Left ventricle myocardium inferior (tissue), 1 donor: ENCODE measurements around the gene ABCA3. TPM values are rescaled to one million over a fixed set of nuclear protein-coding genes. Genes with fewer than 3 reads are reported as not detected.

Experiments
- DNase-seq: peaks from one replicate; pipeline ENCODE4 v3.0.0-alpha.2; 2020
- H3K27ac ChIP-seq: fragments of 200-600 bp; replicated peaks from 2 replicates; pipeline ENCODE4 v1.8.0; 2021
- H3K27me3 ChIP-seq: fragments of 200-600 bp; 2 replicates; pipeline ENCODE4 v1.8.0; 2021; ENCODE audit warnings: low read depth
- H3K36me3 ChIP-seq: fragments of 200-600 bp; 2 replicates; pipeline ENCODE4 v1.8.0; 2021
- H3K4me1 ChIP-seq: fragments of 200-600 bp; 2 replicates; pipeline ENCODE4 v1.8.0; 2021
- H3K4me3 ChIP-seq: fragments of 200-600 bp; 2 replicates; pipeline ENCODE4 v1.8.0; 2021; ENCODE audit warnings: mild to moderate bottlenecking, moderate library complexity
- H3K9me3 ChIP-seq: fragments of 200-600 bp; replicated peaks from 2 replicates; pipeline ENCODE4 v1.8.0; 2021
- intact Hi-C: fragments of 100-400 bp; cut with micrococcal nuclease; formaldehyde crosslinking; loops from one replicate; pipeline ENCODE4 v1.11.0; 2022
- total RNA-seq: library from RNA; stranded (reverse); fragmentation: NEBNext Ultra II Directional; extraction: Animal tissue kit (Norgen Biotek cat#: 25700); gene quantifications from one replicate; pipeline ENCODE4 v1.2.1, GENCODE V29; 2021
- TF ChIP-seq, protein P1 (sequence below): fragments of 200-600 bp; IDR thresholded peaks from 2 replicates; pipeline ENCODE4 v1.8.0; 2021; ENCODE audit warnings: antibody characterized with exemption, mild to moderate bottlenecking, borderline replicate concordance
- donor health status: DM: no; HTN: yes; CAD: no; lungs with severe emphysema.

The ABCA3 gene
- total RNA-seq, 1 donor from 2014 or later: 6.9 TPM

DNA sequence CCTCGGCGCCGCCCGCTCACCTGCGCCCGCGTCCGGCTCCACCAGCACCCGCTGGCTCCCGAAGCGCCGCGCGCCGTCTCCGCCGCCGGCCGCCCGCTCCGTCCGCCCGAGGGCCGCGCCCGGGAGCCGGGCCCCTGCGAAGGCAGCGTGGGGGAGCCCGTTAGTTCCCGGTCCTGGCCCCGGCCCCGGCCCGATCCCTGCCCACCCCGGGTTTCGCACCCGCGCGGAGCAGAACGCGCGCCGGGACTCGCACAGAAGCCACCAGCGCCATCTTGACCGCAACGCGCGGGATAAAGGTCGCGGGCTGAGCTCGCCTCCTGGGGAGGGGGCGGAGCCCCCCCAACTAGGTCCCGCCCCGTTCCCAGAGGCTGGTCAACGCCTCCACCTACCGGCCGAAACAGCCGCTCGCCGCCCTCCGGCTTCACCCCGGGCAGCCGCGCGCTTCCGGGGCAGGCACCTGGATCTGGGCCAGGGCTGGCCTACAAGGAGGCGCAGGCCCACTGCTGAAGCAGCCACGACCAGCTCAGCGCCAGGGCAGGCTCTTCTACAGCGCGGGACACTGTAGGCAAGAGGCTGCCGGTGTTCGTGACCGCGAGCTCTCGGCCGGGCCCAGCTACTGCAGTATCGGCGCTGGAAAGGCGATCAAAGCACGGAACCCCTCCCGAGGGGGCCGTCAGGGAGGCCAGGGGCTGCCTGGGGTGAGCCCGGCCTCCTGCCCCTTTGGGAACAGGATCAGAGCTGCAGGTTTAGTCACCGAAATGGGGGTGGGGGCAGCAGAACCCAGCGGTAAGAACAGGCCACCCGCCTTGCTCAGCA is 89.0 kb downstream of the ABCA3 start, which contains the start of gene ECI1:
ECI1 (minus strand) TSS at position 292 of the 816 bp plus-strand sequence; CDS start at position 271, 21 bp downstream.
- peaks cover 54% of the 10 kb centered on the region for H3K36me3 ChIP-seq
- H3K4me1 ChIP-seq: peaks cover 37% of the 10 kb centered on the region
- H3K4me3 ChIP-seq: peak within 1 kb of the TSS; percentile 85
- H3K27ac ChIP-seq: peak within 1 kb of the TSS; percentile 98
- no peaks in the 10 kb centered on the region for H3K27me3 ChIP-seq
- H3K9me3 ChIP-seq: no peaks in the 10 kb centered on the region
- intact Hi-C loops: no loop called here
- DNase-seq: peak; percentile 97
- TF ChIP-seq, protein P1, sequence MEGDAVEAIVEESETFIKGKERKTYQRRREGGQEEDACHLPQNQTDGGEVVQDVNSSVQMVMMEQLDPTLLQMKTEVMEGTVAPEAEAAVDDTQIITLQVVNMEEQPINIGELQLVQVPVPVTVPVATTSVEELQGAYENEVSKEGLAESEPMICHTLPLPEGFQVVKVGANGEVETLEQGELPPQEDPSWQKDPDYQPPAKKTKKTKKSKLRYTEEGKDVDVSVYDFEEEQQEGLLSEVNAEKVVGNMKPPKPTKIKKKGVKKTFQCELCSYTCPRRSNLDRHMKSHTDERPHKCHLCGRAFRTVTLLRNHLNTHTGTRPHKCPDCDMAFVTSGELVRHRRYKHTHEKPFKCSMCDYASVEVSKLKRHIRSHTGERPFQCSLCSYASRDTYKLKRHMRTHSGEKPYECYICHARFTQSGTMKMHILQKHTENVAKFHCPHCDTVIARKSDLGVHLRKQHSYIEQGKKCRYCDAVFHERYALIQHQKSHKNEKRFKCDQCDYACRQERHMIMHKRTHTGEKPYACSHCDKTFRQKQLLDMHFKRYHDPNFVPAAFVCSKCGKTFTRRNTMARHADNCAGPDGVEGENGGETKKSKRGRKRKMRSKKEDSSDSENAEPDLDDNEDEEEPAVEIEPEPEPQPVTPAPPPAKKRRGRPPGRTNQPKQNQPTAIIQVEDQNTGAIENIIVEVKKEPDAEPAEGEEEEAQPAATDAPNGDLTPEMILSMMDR: peak; percentile 83

DNA sequence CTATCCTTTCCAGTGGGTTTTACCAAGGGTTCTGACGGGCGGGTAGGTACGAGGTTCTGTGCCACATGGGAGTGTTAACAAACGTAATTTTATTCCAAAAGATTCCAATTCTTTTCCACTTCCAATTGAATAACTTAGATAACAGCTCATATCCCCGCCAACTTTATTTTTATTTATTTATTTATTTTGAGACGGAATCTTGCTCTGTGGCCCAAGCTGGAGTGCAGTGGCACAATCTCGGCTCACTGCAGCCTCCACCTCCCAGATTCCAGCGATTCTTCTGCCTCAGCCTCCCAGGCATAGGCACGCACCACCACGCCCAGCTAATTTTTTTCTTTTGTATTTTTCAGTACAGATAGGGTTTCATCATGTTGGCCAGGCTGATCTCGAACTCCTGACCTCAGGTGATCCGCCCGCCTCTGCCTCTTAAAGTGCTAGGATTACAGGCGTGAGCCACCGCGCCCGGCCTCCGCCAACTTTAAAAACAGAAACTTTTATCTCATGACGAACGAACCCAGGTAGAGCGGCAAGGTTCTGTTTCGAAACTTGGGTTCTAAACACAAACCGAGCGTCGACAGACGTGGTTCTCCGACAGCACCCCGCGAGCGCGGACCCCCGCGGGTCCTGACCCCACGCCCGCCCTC is 89.8 kb downstream of the ABCA3 start:
- H3K9me3 ChIP-seq: no peaks in the 10 kb centered on the region
- intact Hi-C loops: no loop called here
- peak overlapping the region; percentile 98 for H3K27ac ChIP-seq
- peaks cover 54% of the 10 kb centered on the region for H3K36me3 ChIP-seq
- peak overlapping the region; percentile 85 for H3K4me3 ChIP-seq
- peaks cover 37% of the 10 kb centered on the region for H3K4me1 ChIP-seq
- no peaks in the 10 kb centered on the region for H3K27me3 ChIP-seq
- no peak for DNase-seq
- TF ChIP-seq, protein P1: no peak

DNA sequence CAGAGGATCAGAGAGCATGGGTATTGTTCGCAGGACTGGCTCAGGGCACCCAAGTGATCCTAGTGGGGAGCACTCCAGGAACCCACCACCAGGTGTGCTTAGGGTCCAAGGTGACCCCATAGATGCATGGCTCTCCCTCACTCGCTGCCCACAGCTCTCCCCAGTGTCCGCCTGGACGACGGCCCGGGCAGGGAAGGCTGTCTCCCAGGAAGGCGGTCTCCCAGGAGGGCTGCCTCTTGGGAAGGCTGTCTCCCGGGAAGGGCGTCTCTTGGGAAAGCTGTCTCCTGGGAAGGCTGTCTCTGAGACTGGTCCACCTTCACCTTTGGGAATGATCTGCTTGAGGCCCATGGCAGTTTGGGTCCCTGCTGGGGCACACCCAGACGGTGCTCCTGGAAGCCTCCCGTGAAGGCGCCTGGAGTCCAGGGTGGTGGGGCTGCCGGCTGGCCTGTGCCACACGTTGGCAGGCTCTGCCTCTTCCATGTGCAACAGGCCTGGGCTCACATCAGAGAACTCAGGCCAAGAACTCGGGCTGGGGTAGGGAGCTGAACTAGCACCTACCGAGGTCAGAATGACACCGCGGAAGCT is 94.1 kb downstream of the ABCA3 start:
- Histone ChIP-seq H3K27ac (no peak overlapping the region), H3K4me3 (no peak overlapping the region), H3K36me3 (peaks cover 68% of the 10 kb centered on the region), H3K27me3 (no peaks in the 10 kb centered on the region), H3K4me1 (peaks cover 28% of the 10 kb centered on the region), H3K9me3 (no peaks in the 10 kb centered on the region)
- TF ChIP-seq, protein P1: no peak
- DNase-seq: no peak
- intact Hi-C loops: loop anchor here (10.0 kb wide), 1 partner anchor 172 kb away; no protein-coding TSS in a partner anchor

DNA sequence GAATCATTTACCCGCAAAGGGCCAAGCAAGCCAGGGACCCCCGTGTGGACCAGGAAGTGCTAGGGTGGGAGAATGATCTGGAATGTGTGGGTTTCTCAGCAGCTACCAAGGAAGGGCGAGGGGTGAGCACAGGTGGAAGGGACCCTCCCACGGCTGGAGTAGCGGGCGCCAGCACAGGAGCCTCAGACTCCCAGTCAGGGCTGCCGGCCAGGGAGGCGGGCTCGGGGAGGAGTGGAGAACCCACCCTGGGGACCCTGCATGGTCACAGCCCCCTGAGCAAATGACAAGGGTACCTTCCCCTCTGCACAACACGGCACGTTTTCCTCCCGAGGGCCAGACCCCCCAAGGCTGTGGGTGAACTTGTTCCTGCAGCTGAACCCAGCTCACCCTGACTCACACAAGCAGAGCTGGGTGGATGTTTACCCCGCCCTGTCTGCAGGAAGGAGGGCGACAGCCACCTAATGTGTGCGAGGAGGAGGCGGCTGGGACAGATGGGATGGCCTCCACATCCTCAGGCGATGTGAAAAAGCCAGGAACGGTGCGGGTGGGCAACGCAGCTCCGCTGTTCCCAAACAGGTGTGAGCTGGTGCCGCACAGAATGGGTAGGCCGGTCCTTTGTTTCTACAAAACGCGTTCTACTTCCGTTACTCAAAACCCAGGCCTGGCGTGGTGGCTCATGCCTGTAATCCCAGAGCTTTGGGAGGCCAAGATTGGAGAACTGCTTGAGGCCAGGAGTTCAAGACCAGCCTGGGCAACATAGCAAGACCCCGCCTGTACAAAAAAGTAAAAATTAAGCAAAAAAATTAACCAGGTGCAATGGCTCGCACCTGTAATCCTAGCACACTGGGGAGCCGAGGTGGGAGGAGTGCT is 95.4 kb downstream of the ABCA3 start:
- Histone ChIP-seq H3K27ac (no peak overlapping the region), H3K4me3 (no peak overlapping the region), H3K9me3 (no peaks in the 10 kb centered on the region), H3K36me3 (peaks cover 72% of the 10 kb centered on the region), H3K4me1 (peaks cover 19% of the 10 kb centered on the region), H3K27me3 (no peaks in the 10 kb centered on the region)
- no peak for DNase-seq
- intact Hi-C loops: loop anchor here (10.0 kb wide), 1 partner anchor 170 kb away; no protein-coding TSS in a partner anchor
- TF ChIP-seq, protein P1: no peak

DNA sequence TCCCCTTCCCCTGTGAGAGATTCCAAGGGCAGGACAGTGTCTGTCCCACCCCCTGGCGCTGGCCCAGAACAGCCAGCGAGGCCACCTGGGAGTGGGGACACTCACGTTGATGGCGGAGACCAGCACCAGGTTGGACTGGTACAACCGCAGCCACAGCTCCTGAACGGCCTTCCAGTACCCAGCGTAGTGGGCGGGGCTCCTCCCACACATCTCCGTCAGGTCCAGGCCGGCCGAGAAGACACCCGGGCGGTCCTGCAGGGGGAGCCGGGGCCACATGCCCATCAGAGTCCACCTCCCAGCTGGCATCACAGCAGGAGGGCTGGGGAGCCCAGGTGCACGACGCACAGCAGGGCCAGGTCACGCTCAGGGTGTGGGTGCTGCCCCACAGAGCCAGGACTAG is 96.2 kb downstream of the ABCA3 start:
- H3K4me3 ChIP-seq: no peak overlapping the region
- DNase-seq: no peak
- TF ChIP-seq, protein P1: no peak
- intact Hi-C loops: loop anchor here (10.0 kb wide), 1 partner anchor 170 kb away; no protein-coding TSS in a partner anchor
- H3K36me3 ChIP-seq: peaks cover 77% of the 10 kb centered on the region
- no peaks in the 10 kb centered on the region for H3K27me3 ChIP-seq
- no peak overlapping the region for H3K27ac ChIP-seq
- H3K9me3 ChIP-seq: no peaks in the 10 kb centered on the region
- peaks cover 10% of the 10 kb centered on the region for H3K4me1 ChIP-seq
